Measurements from ENCODE around the gene PIP4K2C.

GRCh38 chr12:57607958-57608663 is 17.1 kb downstream of the PIP4K2C start:
- TF ChIP-seq CTCF (IDR thresholded peaks at IDR 0.05) (no peak), EP300 (IDR thresholded peaks at IDR 0.05) (no peak)
